B cell (primary cell): Measurements from ENCODE around the gene FCRL5. TPM values are rescaled to one million over a fixed set of nuclear protein-coding genes. Genes with fewer than 3 reads are reported as not detected.

Experiments used
- ATAC-seq: fragments of 200-7000 bp; cut with Tn5 transposase; one replicate; pipeline ENCODE4 v1.10.0; 2021; ENCODE audit warnings: low read depth, mild to moderate bottlenecking, moderate number of reproducible peaks, moderate library complexity
- CTCF ChIA-PET: fragments of 350-600 bp; sonication (Branson Sonifier 250); formaldehyde crosslinking; loops from one replicate; lab custom pipeline; 2021; ENCODE audit warnings: antibody characterized with exemption, inconsistent platforms; lab: Charles Lee
- POLR2A ChIA-PET: fragments of 350-600 bp; sonication (Branson Sonifier 250); formaldehyde crosslinking; loops from one replicate; lab custom pipeline; 2021; ENCODE audit warnings: antibody characterized with exemption; lab: Charles Lee
- DNase-seq: peaks from one replicate; pipeline ENCODE4 v3.0.0; 2013
- H2AFZ ChIP-seq: 2 replicates; pipeline ENCODE4 v1.6.1; 2012; ENCODE audit warnings: mild to moderate bottlenecking, low read depth, low read length; ENCODE audit not compliant: insufficient read depth, poor library complexity, severe bottlenecking
- H3K27ac ChIP-seq, 2 donors: 1 replicate in 1 of 2; 2 replicates in 1 of 2; pipeline ENCODE4 v1.5.1; 2012 to 2013; ENCODE audit warnings: low read length in 2 of 2, mild to moderate bottlenecking in 2 of 2, moderate library complexity in 1 of 2
- H3K27me3 ChIP-seq, 4 experiments: fragments of 200-600 bp in 1 of 4; sonication (generic) in 1 of 4; replicated peaks in 1 of 4; 1 replicate in 2 of 4; 2 replicates in 2 of 4; pipeline versions ENCODE4 v1.6.1 to v1.7.0; 2013 to 2016; ENCODE audit warnings: low read length in 3 of 4, mild to moderate bottlenecking in 2 of 4, mixed read lengths in 1 of 4, moderate library complexity in 1 of 4; ENCODE audit not compliant: insufficient read depth in 4 of 4, control insufficient read depth in 3 of 4; ENCODE audit errors: control extremely low read depth in 1 of 4
- H3K36me3 ChIP-seq, 2 experiments: replicated peaks in 1 of 2; 1 replicate in 1 of 2; 2 replicates in 1 of 2; pipeline versions ENCODE4 v1.6.1 to v1.7.1; 2013; ENCODE audit warnings: low read length in 1 of 2; ENCODE audit not compliant: insufficient read depth in 2 of 2, control insufficient read depth in 1 of 2; ENCODE audit errors: control extremely low read depth in 1 of 2, extremely low read depth in 1 of 2
- H3K4me1 ChIP-seq, 2 donors: fragments of 200-600 bp in 1 of 2; sonication (generic) in 1 of 2; 1 replicate in 1 of 2; 2 replicates in 1 of 2; pipeline versions ENCODE4 v1.5.1 to v1.6.1; 2013 to 2017; ENCODE audit warnings: low read length in 2 of 2; ENCODE audit not compliant: control insufficient read depth in 2 of 2, insufficient read depth in 2 of 2
- H3K4me2 ChIP-seq: replicated peaks from 2 replicates; pipeline ENCODE3; 2012; ENCODE audit warnings: mild to moderate bottlenecking, low read depth, low read length; ENCODE audit not compliant: poor library complexity, severe bottlenecking
- H3K4me3 ChIP-seq, 5 experiments: fragments of 200-600 bp in 1 of 5; sonication (generic) in 1 of 5; 1 replicate in 3 of 5; 2 replicates in 2 of 5; pipeline versions ENCODE4 v1.5.1 to v1.7.0; 2011 to 2016; ENCODE audit warnings: low read length in 4 of 5, mild to moderate bottlenecking in 4 of 5, low read depth in 2 of 5, control low read depth in 1 of 5, moderate library complexity in 1 of 5; ENCODE audit not compliant: insufficient read depth in 1 of 5; ENCODE audit errors: control extremely low read depth in 1 of 5, extremely low read depth in 1 of 5
- H3K79me2 ChIP-seq: fragments of 200-600 bp; sonication (generic); one replicate; pipeline ENCODE4 v1.6.0; 2016; ENCODE audit warnings: low read length; ENCODE audit not compliant: control insufficient read depth, insufficient read depth
- H3K9ac ChIP-seq: fragments of 200-600 bp; sonication (generic); 2 replicates; pipeline ENCODE4 v1.6.1; 2017; ENCODE audit warnings: mild to moderate bottlenecking, low read length, moderate library complexity
- H3K9me3 ChIP-seq, 3 donors: one replicate each; pipeline versions ENCODE4 v1.6.1 to v1.7.1; 2013; ENCODE audit warnings: low read length in 2 of 3; ENCODE audit not compliant: control insufficient read depth in 2 of 3, insufficient read depth in 1 of 3; ENCODE audit errors: control extremely low read depth in 1 of 3
- H4K20me1 ChIP-seq: 2 replicates; pipeline ENCODE4 v1.6.0; 2012; ENCODE audit warnings: mild to moderate bottlenecking, low read length; ENCODE audit not compliant: insufficient read depth, control insufficient read depth, poor library complexity, severe bottlenecking
- H3K27ac Mint-ChIP-seq: one replicate; pipeline ENCODE4 v1.8.0; 2021; ENCODE audit warnings: mixed read lengths
- H3K27me3 Mint-ChIP-seq: one replicate; pipeline ENCODE4 v1.8.0; 2021; ENCODE audit warnings: mixed read lengths
- H3K4me1 Mint-ChIP-seq: one replicate; pipeline ENCODE4 v1.8.0; 2021; ENCODE audit warnings: mixed read lengths
- H3K4me3 Mint-ChIP-seq: one replicate; pipeline ENCODE4 v1.8.0; 2021; ENCODE audit warnings: mixed read lengths
- H3K9me3 Mint-ChIP-seq: one replicate; pipeline ENCODE4 v1.8.0; 2022; ENCODE audit warnings: mixed read lengths; ENCODE audit not compliant: insufficient read depth
- EZH2 ChIP-seq: IDR thresholded peaks from 2 replicates; pipeline ENCODE4 v1.6.1; 2012; ENCODE audit warnings: borderline replicate concordance, low read depth, mild to moderate bottlenecking, moderate library complexity, low read length; ENCODE audit not compliant: insufficient read depth, poor library complexity, severe bottlenecking
- WGBS: methylation state at CpG from one replicate; pipeline ENCODE4 v1.1.5; 2013; ENCODE audit warnings: missing lambda C conversion rate; ENCODE audit not compliant: insufficient coverage; 5-methylcytosine and 5-hydroxymethylcytosine counted together
- intact Hi-C: fragments of 100-400 bp; cut with micrococcal nuclease; formaldehyde crosslinking; loops from one replicate; pipeline ENCODE4 v1.10.0; 2022
- polyA minus RNA-seq: library from RNA; depleted of rRNA, polyadenylated mRNA; stranded (reverse); fragments of >200 nt; gene quantifications from 2 replicates; pipeline ENCODE4 v1.2.3, GENCODE V29; 2012
- polyA plus RNA-seq: library from polyadenylated mRNA; depleted of rRNA; stranded (reverse); fragments of >200 nt; gene quantifications from 2 replicates; pipeline ENCODE4 v1.2.3, GENCODE V29; 2012
- total RNA-seq, 2 donors: library from RNA; stranded (reverse); fragments of 120-200 nt in 1 of 2; gene quantifications; 1 replicate in 1 of 2; 2 replicates in 1 of 2; pipeline versions ENCODE4 v1.2.3 to v1.2.4, GENCODE V29; 2013 to 2022
- TF ChIP-seq, protein P1 (sequence below): fragments of 200-600 bp; IDR thresholded peaks from one replicate; pipeline ENCODE4 v1.8.0; 2022; ENCODE audit warnings: antibody characterized with exemption, mild to moderate bottlenecking

The FCRL5 gene
- total RNA-seq (34.0 and 35.0 TPM in 2 replicates), polyA plus RNA-seq (80.1 and 108 TPM in 2 replicates), polyA minus RNA-seq (46.4 and 52.0 TPM in 2 replicates)
- 65.3 TPM for total RNA-seq (2013)

DNA sequence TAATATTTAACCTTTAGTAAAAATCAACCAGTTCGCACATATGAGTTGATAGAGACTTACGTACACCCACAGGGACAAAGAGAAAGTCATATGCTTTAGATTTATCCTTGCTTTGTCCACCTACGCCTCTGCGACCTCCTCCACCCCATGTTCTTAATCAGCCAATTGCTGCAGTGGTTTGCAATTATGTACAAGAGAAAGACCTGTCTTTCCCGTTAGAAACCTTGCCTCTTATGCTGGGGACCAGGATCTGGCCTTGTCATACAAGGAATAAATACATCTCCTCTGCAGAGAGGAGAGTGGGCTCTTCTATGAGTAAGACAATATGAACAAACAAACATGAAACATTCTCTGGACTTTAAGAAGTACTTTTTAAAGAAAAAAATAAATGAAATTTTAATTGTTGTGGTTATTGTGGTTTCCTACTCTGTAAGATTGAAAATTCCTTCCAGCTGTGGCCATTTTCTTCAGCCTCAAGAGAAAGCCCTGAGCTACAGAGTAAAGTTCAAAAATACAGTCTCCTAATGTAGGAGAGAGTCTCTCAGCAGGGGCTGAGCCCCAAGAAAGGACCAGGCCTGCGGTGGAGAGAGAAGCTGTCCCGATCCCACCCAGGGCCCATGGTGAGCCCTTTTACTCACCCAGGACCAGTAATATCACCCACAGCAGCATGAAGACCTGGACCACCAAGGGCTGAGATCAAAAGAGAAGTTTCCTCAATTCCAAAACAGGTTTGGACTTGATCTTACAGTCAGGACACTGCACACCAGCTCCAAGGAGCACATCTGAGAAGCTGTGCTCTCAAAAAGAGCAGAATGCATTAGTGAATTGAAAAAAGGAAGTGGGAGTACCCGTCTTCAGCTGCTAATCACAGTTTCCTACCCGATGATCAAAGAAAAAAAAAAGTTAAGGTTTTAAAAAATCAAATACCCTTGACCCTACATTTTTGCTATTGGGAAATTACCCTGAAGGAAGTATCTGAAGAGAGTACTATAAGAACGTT, at the start of gene FCRL5:
FCRL5 (minus strand) TSS at position 822 of the 1,000 bp plus-strand sequence; CDS start at position 669, 153 bp downstream.
- no peaks in the 10 kb centered on the region for H3K27me3 ChIP-seq
- POLR2A ChIA-PET: interaction anchor here (0.6 kb wide), 1 partner anchor 181 kb away, joined by 3 read pairs; no protein-coding TSS in a partner anchor
- peak within 1 kb of the TSS; percentile 49 to 85 (median 71) for H3K4me3 ChIP-seq
- no peaks in the 10 kb centered on the region for H4K20me1 ChIP-seq
- peak within 1 kb of the TSS; percentile 62 for H2AFZ ChIP-seq
- H3K4me2 ChIP-seq: peak within 1 kb of the TSS; percentile 81
- CTCF ChIA-PET: interaction anchor here (0.7 to 3.3 kb wide), 10 partner anchors 12 to 198 kb away, joined by 3 to 17 read pairs (median 4); no protein-coding TSS in a partner anchor
- DNase-seq (peak; percentile 69), ATAC-seq (peak; percentile 82)
- peaks cover 0 to 7% of the 10 kb centered on the region in 2 experiments for H3K36me3 ChIP-seq
- peaks cover 63% of the 10 kb centered on the region for H3K4me1 Mint-ChIP-seq
- intact Hi-C loops: loop anchor here (1.0 to 5.0 kb wide), 2 partner anchors 14 to 40 kb away; no protein-coding TSS in a partner anchor
- H3K4me1 ChIP-seq: peaks cover 27 to 29% of the 10 kb centered on the region in 2 donors
- peak within 1 kb of the TSS; percentile 42 to 78 for H3K27ac ChIP-seq
- no peaks in the 10 kb centered on the region for H3K9me3 ChIP-seq
- peak within 1 kb of the TSS; percentile 91 for H3K4me3 Mint-ChIP-seq
- TF ChIP-seq, protein P1, sequence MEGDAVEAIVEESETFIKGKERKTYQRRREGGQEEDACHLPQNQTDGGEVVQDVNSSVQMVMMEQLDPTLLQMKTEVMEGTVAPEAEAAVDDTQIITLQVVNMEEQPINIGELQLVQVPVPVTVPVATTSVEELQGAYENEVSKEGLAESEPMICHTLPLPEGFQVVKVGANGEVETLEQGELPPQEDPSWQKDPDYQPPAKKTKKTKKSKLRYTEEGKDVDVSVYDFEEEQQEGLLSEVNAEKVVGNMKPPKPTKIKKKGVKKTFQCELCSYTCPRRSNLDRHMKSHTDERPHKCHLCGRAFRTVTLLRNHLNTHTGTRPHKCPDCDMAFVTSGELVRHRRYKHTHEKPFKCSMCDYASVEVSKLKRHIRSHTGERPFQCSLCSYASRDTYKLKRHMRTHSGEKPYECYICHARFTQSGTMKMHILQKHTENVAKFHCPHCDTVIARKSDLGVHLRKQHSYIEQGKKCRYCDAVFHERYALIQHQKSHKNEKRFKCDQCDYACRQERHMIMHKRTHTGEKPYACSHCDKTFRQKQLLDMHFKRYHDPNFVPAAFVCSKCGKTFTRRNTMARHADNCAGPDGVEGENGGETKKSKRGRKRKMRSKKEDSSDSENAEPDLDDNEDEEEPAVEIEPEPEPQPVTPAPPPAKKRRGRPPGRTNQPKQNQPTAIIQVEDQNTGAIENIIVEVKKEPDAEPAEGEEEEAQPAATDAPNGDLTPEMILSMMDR: no peak
- TF ChIP-seq EZH2: no peak
- peaks cover 22% of the 10 kb centered on the region for H3K79me2 ChIP-seq
- H3K27me3 Mint-ChIP-seq: no peaks in the 10 kb centered on the region
- peaks cover 2% of the 10 kb centered on the region for H3K9me3 Mint-ChIP-seq
- H3K27ac Mint-ChIP-seq: peak within 1 kb of the TSS; percentile 89
- peak within 1 kb of the TSS; percentile 75 for H3K9ac ChIP-seq
- 24% methylated on average over 3 of the region's 10 CpGs for WGBS
